ENCODE data around the gene FARP2. TPM values are rescaled to one million over a fixed set of nuclear protein-coding genes. Genes with fewer than 3 reads are reported as not detected.
"Not testable (repeated sequence)": the region's sequence is repeated elsewhere in the genome, so short reads cannot be mapped to it uniquely, and the experiment has no call there.

Gene FARP2
- total RNA-seq, 1 donor from 2014 or later = 62.0 TPM

DNA sequence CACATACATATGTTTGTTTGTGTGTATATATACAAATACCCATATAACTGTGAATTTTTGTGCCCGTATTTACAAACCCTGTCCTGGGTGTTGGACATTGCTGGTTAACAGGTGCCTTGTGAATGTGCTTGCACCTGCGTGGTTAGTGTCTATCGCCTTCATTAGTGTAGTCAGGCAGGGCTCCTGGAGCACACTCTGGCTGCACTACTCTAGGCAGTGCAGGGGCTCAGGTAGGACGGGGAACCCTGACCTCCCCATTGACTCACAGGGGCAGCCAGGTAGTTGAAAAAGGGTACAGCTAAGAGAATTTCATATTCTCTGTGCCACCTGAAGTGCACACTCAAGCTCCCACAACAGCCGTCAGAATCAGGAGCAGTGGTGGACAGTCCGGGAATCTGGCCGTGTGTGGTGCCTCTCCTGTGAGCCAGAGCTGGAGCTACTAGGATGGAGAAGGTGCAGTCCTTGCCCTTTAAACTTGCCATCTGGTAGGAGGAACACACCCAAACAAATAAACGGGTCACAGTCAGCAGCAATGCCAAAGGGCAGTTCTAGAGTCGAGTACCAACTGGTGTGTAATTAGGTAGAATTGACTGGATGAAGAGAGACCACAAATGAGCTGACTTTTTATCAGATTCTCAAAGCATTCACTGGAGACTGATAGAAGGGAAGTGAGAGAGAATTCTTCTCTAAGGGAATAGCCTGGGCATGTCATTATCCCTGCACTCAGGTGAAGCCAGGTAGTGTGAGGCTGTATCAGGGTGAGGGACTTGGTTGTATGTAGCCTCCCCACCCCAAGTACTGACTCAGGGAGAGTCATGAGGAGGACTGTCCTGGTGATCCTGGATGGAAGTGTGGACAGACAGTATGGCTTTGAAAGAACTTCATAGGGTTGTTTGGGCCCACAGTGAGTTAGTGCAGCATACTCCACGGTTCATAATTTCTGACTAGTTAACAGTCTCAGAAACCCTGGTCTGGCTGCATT lies 44.1 kb downstream of the FARP2 start:
- no peak for DNase-seq (ENCODE audit: low read depth)

DNA sequence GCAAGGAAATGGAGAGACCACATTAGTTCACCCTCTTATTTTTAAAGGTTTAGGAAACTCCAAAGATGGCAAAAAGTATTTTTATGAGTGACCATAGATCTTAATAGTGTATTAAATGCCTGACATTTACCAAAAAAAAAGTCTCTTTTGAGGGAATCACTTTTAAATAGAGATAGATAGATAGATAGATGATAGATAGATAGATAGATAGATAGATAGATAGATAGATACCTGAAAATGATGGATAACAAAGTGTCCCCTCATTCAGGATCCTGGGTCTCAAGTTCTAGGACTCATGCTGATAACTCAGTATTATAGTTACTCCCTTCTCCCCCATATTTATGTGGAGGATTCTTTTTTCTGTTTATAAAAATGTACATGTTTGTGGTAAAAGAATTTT lies 52.8 kb downstream of the FARP2 start:
- DNase-seq (ENCODE audit: low read depth) = no peak

DNA sequence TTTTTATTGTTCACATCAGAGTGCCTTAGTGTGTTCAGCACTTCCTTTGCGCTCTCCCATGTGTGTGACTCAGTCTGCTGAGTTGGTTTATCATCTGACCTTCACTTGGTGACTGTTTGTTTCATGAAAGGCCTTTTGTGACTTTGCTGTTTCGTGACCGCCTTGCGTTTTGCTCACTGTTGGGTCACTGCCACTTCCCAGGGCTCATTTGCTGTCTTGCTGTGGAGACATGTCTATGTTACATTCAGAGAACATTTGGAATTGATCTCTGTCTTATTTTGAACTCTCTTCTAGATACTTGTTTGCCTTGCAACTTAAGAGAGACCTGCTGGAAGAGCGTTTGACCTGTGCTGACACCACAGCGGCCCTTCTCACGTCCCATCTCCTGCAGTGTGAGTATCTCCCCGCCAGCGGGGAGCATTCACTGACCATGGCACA lies 54.7 kb downstream of the FARP2 start:
- peak; percentile 80 for DNase-seq (ENCODE audit: low read depth)

DNA sequence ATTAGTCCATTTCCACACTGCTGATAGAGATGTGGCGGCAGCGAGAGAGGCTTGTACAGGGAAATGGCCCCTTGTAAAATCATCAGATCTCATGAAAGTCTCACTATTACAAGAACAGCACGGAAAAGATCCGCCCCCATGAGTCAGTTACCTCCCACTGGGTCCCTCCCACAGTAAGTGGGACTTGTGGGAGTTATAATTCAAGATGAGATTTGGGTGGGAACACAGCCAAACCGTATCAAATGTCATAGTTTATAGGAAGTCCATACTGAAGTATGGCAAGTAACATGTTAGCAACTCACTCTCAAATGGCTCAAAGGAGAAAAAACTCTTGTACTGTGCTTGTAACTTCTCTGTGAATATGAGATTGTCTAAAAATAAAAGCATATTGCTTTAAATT lies 56.1 kb downstream of the FARP2 start:
- DNase-seq (ENCODE audit: low read depth) = peak; percentile 4

DNA sequence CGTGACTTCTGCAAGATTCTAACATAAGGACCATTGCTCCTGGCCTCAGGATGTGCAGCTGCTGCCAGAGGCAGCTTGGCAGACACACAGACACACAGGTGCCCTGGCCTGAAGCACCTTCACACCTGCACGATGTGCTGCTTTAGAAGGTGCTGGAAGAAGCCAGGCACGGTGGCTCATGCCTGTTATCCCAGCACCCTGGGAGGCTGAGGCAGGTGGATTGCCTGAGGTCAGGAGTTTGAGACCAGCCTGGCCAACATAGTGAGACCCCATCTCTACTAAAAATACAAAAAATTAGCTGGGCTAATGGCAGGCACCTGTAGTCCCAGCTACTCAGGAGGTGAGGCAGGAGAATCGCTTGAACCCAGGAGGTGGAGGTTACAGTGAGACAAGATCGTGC lies 57.4 kb downstream of the FARP2 start:
- not testable (repeated sequence) for DNase-seq (ENCODE audit: low read depth)

DNA sequence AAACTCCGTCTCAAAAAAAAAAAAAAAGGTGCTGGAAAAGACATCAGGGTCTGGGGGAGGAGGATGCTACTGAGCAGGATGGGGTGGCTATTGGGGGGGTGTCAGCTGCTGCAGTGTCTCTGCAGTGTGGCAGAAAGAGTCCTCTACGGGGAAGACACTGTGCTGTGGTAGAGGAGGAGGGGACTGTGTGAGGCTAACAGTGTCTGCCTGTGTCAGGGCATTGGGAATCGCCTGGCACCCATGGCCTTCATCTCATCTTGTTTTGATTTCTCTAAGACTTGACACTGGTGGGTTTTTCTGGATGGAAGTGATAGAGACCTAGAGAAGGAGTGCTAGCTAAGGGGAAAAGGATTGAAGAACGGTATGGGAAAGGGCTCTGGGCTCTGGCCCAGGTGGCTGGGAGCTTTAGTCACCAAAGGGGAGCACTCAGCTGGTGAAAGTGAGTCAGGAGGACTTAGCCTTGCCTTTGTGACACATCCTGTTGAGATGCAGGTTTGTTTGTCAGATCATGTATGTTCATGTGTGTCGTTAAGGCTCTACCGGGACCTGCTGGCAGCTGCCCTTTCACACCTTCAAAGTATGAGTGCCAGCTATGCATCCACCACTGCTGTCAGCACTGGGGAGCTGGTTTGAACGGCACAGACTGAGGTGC lies 58.0 kb downstream of the FARP2 start:
- DNase-seq (ENCODE audit: low read depth) = peak; percentile 19

DNA sequence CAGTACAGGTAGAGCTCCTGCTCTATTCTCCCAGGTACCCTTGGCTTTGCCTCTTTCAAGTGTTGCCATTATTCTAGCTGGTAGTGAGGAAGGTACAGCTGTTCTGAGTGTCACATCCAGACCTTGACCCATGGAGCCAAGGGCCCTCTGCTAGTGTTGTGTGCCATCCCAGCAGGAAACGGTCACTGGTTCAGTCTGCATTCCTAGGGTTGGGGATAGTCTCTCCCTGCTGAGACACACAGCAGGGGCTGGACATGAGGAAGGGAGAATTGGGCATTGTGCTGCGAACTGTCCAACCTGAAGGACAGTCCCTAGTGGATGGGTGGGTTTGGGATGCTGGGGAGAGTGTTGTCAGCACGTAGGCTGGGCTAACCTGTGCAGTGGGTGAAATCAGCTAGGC lies 59.1 kb downstream of the FARP2 start:
- DNase-seq (ENCODE audit: low read depth) = no peak

DNA sequence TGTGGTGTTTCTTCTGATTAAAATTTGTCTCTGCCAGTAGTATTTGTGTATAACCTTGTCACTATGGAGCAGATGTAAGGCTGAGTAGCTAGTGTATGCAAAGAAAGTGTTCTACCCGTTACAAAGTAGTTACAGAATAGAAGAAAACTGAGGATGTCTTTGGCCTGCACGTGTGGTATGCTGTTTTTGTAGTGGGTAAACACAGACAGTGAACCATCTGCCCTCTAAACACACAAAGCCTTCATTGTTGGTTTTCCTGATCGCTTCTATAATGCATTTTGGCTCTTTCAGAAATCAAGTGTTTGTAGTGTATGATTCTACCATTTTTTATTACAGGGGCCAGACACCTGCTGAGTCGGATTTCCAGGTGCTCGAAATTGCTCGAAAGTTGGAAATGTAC lies 61.5 kb downstream of the FARP2 start:
- DNase-seq (ENCODE audit: low read depth) = no peak

DNA sequence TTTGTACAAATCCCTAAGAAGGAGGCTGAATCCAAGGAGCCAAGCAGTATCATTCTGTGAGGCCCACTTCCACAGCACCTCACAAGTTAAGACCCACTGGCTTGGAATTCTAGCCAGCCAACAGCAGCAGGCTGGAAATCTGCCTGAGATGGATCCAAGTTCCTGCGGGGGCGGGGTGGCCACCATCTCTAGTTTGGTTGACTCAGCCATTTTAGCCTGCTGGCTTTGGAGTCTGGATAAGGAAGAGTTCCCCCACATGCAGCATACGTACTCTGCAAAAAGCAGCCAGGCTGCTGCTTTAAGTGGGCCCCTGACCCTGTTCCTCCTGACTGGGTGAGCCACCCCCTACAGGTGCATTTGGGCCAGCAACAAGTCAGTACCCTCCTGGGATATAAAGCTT lies 65.2 kb downstream of the FARP2 start:
- no peak for DNase-seq (ENCODE audit: low read depth)

DNA sequence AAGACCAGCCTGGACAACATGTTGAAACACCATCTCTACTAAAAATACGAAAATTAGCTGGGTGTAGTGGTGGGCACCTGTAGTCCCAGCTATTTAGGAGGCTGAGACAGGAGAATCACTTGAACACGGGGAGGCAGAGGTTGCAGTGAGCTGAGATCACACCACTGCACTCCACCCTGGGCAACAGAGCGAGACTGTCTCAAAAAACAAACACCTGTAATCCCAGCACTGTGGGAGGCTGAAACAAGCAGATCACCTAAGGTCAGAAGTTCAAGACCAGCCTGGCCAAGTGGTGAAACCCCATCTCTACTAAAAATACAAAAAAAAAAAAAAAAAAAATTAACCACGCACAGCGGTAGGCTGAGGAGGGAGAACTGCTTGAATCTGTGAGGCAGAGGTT lies 65.9 kb downstream of the FARP2 start:
- not testable (repeated sequence) for DNase-seq (ENCODE audit: low read depth)

DNA sequence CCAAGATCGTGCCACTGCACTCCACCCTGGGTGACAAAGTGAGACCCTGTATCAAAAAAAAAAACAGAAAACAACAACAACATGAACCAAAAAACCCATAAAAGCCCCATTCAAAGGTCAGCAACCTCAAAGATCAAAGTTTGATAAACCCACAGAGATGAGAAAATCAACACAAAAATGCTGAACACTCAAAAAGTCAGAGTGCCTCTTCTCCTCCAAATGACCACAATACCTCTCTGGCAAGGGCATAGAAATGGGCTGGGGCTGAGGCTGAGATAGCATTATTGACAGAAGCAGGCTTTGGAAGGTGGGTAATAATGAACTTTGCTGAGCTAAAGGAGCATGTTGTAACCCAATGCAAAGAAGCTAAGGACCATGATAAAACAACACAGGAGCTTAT lies 66.3 kb downstream of the FARP2 start:
- no peak for DNase-seq (ENCODE audit: low read depth)

DNA sequence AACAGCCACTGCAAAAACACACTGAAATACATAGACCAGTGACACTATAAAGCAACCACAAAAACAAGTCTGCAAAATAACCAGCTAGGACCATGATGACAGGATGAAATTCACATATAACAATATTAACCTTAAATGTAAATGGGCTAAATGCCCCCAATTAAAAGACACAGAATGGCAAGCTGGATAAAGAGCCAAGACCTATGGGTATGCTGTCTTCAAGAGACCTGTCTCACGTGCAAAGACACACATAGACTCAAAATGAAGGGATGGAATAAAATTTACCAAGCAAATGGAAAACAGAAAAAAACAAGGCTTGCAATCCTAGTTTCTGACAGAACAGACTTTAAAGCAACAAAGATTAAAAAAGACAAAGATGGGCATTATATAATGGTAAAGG lies 67.4 kb downstream of the FARP2 start:
- DNase-seq (ENCODE audit: low read depth) = not testable (repeated sequence)

DNA sequence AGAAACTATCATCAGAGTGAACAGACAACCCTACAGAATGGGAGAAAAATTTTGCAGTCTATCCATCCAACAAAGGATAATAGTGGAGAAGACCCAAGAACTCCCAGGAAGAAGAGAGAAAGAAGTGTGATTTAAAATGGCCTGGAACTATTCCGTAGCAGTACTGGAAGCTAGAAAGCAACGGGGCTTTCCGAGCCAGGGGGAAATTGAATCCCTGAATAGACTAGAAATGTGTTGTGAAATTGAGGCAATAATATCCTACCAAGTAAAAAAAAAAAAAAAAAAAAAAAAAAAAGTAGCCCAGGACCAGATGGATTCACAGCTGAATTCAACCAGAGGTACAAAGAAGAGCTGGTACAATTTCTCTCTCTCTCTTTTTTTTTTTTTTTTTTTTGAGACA lies 69.3 kb downstream of the FARP2 start:
- no peak for DNase-seq (ENCODE audit: low read depth)

DNA sequence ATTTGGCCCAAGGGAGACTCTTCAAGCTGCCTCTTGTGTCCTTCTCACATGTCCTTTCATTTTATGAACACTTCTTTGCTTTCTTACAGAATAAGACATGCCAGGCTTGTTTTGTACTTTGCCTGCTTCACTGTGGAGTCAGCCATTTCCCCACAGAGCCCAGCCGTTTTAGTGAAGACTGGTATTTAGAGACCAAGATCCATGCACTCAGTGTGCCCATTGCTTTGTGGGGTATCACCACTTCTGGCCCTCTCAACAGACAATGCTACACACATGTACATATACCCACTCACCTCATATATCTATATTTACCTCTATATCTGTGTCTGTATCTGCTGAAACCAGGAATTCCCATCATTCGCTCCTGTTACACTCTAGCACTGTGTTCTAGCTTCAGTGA lies 74.1 kb downstream of the FARP2 start:
- DNase-seq (ENCODE audit: low read depth) = no peak

DNA sequence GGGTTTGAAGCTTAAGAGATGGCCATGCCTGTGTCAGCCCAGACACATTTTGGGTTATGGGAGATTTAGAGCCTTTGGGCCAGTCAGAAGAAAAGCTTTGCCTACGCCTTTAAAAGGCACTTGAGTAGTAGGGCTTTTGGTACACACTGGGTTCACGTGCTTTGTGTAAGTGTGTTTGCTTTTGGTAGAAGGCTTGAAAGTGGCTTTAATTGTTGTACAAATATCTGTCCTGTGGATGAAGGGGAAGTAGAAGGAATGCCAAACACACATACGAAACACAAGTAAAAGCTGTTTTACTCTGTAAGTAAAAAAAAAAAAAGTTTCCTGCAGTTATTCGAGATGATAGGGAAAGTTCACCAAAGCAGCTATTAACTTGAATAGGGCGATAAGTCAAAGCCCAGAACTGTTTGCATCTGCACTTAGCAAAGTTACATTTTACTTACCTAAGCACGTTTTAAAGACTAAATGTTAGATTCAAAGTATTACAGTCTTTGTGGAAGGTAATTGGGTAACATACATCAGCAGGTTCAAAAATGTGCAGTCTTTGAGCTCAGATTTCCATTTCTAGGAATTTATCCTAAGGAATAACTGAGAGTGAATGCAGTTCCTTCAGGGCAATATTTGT lies 76.9 kb downstream of the FARP2 start:
- DNase-seq (ENCODE audit: low read depth) = no peak

DNA sequence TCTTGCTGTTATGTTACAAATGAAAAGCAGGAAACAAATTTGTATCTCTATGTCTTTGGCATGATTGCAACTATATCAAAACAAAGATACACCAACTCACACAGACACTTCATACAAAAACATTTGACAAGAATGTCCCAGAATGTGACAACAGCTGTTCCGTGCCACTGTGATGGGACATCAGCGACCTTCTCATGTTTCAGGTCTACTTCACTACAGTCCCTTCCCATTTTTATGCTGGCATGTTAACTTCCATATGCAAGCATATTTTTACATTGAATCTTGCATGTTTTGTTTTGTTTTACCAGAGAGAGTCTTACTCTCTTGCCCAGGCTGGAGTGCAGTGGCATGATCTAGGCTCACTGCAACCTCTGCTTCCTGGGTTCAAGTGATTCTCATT lies 81.1 kb downstream of the FARP2 start:
- no peak for DNase-seq (ENCODE audit: low read depth)

DNA sequence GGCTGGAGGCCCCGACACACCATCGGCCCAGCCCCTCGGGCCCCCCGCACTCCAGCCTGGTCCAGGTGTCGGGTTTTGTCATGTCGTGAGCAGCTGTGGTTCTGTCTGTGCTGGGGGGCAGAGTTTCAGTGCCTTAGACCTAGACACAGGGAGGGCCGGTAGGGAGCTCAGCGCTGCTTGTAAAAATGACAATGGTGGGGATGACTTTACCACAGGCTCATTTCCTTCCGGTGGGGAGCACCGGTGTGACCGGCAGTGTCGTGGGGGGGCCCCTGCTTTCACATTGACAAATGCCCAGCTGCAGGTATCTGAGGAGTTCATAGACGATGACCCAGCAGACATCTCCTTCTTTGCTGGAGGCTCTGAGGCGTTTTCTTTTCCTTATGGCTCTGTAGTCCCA lies 85.4 kb downstream of the FARP2 start:
- DNase-seq (ENCODE audit: low read depth) = no peak

DNA sequence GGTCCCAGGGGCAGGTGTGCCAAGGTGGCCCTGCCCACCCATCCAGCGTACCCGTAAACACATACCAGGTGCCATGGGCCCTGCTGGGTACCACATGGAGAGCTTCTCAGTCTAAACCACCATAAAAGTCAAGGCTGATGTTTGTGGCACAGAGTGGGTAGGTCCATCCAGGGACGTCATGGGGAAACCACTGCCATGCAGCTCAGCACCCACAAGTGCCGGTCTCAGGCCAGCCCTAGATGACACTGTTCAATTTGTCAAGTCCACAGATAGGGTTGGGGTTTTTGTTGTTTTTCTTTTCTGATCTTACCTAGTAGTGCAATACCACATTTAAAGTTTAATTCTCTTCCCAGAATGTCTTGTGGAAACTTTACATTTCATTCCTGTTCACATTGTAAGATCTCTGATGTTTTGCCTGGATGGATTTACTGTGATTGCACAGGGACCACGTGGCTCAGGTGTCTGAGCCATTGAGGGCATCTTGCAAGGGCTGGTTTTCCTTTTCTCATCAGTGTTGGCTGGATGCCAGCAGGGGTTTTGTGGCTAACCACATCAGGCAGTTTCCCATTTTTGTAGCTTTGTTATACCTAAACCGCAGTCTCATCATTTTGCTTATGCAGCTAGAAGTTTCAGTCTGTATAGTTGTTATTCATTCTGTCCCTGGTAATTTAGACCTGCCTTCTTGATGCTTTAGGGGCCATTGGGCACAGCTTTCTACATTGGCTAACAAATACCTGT lies 87.6 kb downstream of the FARP2 start:
- peak; percentile 87 for DNase-seq (ENCODE audit: low read depth)

DNA sequence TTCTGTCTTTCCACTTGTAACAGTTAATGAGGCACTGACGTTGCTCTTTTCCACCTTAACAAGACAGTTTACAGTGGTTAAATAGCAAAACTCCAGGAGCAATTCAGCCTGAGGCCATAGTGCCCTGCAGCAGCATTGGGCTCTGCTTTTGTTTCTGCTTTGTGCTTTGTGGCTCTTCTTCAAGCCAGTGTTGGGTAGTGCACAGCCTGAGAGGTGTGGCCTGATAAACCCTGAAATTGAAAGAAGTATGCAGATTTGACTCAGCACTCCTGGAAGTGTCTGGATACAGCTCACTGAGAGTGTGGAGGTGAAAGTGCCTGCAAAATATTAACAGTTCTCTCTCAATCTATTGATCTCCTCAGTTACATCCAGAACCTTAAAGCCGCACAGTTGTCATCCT lies 89.3 kb downstream of the FARP2 start:
- DNase-seq (ENCODE audit: low read depth) = peak; percentile 25

DNA sequence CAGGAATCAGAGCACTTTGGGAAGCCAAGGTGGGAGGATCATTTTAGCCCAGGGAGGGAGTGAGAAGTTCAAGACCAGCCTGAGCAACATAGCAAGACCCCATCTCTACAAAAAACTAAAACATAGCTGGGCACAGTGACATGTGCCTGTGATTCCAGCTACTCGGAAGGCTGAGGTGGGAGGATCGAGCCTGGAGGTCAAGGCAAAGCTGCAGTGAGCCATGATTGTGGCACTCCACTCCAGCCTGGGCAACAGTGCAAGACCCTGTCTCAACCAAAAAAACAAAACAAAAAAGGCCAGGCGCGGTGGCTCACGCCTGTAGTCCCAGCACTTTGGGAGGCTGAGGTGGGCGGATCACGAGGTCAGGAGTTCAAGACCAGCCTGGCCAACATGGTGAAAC lies 94.0 kb downstream of the FARP2 start:
- not testable (repeated sequence) for DNase-seq (ENCODE audit: low read depth)

DNA sequence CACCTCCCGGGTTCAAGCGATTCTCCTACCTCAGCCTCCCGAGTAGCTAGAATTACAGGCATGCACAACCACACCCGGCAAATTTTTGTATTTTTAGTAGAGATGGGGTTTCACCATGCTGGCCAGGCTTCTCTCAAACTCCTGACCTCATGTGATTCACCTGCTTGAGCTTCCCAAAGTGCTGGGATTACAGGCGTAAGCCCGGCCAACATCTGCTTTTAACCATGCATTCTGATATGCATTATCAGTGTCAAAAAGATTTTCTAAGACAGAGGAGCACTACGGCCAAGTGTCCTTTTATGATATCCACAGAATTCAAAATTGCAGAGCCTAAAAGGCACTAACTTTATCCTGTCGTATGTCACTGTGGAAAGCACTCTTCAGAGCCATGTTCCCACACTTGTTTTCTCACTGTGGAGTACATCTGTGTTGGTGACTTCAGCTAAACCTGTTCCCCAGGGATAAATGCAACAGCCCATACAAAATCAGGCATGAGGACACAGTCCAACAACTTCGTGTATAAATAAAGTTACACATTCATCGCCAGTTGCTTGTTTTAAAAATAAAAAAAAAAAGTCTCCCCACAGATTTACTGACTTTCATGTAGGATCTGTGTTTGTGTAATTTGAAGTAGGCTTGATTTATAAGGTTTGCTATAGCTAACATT lies 95.9 kb downstream of the FARP2 start:
- no peak for DNase-seq (ENCODE audit: low read depth)
